HepG2 (cell line): ENCODE measurements around the gene TWNK. TPM values are rescaled to one million over a fixed set of nuclear protein-coding genes. Genes with fewer than 3 reads are reported as not detected.

Experiments
- ATF7-NPFF ChIP-seq: sonication (generic); formaldehyde crosslinking; IDR thresholded peaks from 2 replicates; pipeline ENCODE4 v1.8.1; 2023; ENCODE audit warnings: mild to moderate bottlenecking, low read depth, missing genetic modification reagents, moderate library complexity
- KAT7 ChIP-seq: IDR thresholded peaks from 2 replicates; pipeline ENCODE4 v1.6.1; 2018; ENCODE audit warnings: borderline replicate concordance, missing compliant biosample characterization
- NCOA2 ChIP-seq: sonication (generic); formaldehyde crosslinking; IDR thresholded peaks from 2 replicates; pipeline ENCODE4 v1.8.0; 2022; ENCODE audit warnings: inconsistent platforms
- SYNCRIP ChIP-seq: fragments of 200-400 bp; formaldehyde crosslinking; IDR thresholded peaks from 2 replicates; pipeline ENCODE4 v1.6.1; 2018; ENCODE audit warnings: mild to moderate bottlenecking, low read depth, low read length; ENCODE audit not compliant: insufficient read depth
- TMF1 ChIP-seq: sonication (generic); formaldehyde crosslinking; IDR thresholded peaks from 2 replicates; pipeline ENCODE4 v1.8.1; 2022; ENCODE audit warnings: low read depth, missing genetic modification reagents
- USF2 ChIP-seq, 2 experiments: sonication (generic) in 1 of 2; formaldehyde crosslinking in 1 of 2; IDR thresholded peaks; 2 replicates each; pipeline versions ENCODE4 v1.5.1 to v1.6.1; 2011 to 2020; ENCODE audit warnings: borderline replicate concordance in 1 of 2, low read depth in 1 of 2, low read length in 1 of 2, mild to moderate bottlenecking in 1 of 2, missing genetic modification reagents in 1 of 2, moderate library complexity in 1 of 2
- ZBTB40 ChIP-seq, 2 experiments: fragments of 450-650 bp in 1 of 2; sonication (generic) in 1 of 2; formaldehyde crosslinking in 1 of 2; IDR thresholded peaks; 2 replicates each; pipeline versions ENCODE4 v1.6.1 to v1.8.0; 2016 to 2022; ENCODE audit warnings: antibody characterized with exemption in 1 of 2, mild to moderate bottlenecking in 1 of 2, missing genetic modification reagents in 1 of 2
- ZFX ChIP-seq: sonication (generic); formaldehyde crosslinking; IDR thresholded peaks from 2 replicates; pipeline ENCODE4 v1.4.0; 2020; ENCODE audit warnings: mild to moderate bottlenecking, low read depth, missing genetic modification reagents, moderate library complexity
- ZNF354B ChIP-seq: sonication (generic); formaldehyde crosslinking; IDR thresholded peaks from 2 replicates; pipeline ENCODE4 v1.8.0; 2022; ENCODE audit warnings: mild to moderate bottlenecking, missing genetic modification reagents
- ZNF557 ChIP-seq: sonication (generic); formaldehyde crosslinking; IDR thresholded peaks from 2 replicates; pipeline ENCODE4 v1.4.0; 2020; ENCODE audit warnings: missing genetic modification reagents
- ZNF598 ChIP-seq: sonication (generic); formaldehyde crosslinking; IDR thresholded peaks from 2 replicates; pipeline ENCODE4 v1.5.1; 2020; ENCODE audit warnings: mild to moderate bottlenecking, missing genetic modification reagents, borderline replicate concordance
- ZNF672 ChIP-seq: sonication (generic); formaldehyde crosslinking; IDR thresholded peaks from 2 replicates; pipeline ENCODE4 v1.8.1; 2022; ENCODE audit warnings: missing genetic modification reagents
- ZNF878 ChIP-seq: sonication (generic); formaldehyde crosslinking; IDR thresholded peaks from 2 replicates; pipeline ENCODE4 v1.8.1; 2023; ENCODE audit warnings: mild to moderate bottlenecking, missing genetic modification reagents, moderate library complexity
- polyA plus RNA-seq, 8 experiments: library from polyadenylated mRNA; depleted of rRNA in 3 of 8; stranded (reverse) in 7 of 8; unstranded in 1 of 8; fragments of >200 nt; fragmentation: Illumina TruSeq in 4 of 8; extraction: Trizol in 4 of 8; gene quantifications; 2 replicates each; pipeline versions ENCODE4 v1.2.1 to v1.2.3, GENCODE V29; 2011 to 2016; ENCODE audit warnings: low read depth in 4 of 8, missing spikeins in 1 of 8, mixed read lengths in 1 of 8; ENCODE audit not compliant: insufficient read depth in 1 of 8
- total RNA-seq, 5 experiments: library from RNA; depleted of rRNA; stranded (reverse); fragments of >200 nt; fragmentation: Illumina TruSeq; extraction: Trizol; gene quantifications; 2 replicates each; pipeline ENCODE4 v1.2.3, GENCODE V29; 2016; ENCODE audit warnings: low read depth in 1 of 5
- TF ChIP-seq, protein P1 (sequence below): sonication (generic); formaldehyde crosslinking; conservative IDR thresholded peaks from 2 replicates; pipeline ENCODE4 v1.8.0; 2022; ENCODE audit warnings: missing genetic modification reagents

TWNK gene
- total and polyA plus RNA-seq, 2 of the 13 experiments (the other 11 are each of a cell fraction or from before 2014, with no cell fraction given), result 10.7 to 16.5 TPM

DNA sequence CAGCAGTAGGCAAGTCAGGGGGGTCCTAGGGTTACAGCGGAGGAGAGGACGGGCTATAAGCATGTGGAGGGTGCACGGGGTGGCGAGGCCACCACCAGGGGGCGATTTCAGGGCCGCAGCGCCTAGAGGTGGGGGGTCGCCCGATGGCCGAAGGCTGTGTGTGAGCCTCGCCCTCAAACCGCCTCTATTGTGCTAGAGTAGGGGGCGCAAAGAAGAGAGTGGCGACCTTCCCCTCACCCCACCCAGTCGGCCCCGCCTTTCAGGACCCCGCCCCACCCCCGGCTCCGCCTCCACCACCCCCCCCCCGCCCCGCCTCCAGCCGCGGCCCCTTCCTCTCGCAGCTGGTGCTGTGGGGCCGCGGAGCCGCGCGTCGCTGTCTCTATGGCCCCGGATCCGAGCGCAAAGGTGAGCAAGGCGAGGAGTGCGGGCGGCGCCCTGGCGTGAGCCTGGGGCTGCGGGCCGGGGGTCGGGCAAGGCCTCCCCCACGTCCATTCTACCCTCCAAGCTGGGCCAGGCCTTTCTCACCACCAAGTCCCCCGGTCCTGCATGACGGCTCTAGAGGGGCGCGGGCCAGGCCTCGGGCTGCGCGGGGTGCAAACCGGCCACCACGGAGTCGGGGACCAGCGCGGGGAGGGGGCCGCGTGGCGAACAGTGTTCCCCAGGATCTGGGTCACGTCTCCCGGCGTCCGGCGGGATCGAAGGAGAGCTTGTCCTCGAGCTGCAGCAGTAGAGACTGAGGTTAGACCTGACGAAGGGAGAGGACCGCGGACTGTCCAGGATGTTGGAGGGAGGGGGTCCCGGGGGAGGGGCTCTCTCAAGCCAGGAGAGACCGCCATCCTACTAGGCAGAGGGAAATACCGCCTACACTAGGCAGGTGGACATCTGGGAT lies 17.9 kb upstream of the TWNK start, which contains the start of gene SEMA4G (continued):
- no peak for TF ChIP-seq SYNCRIP
- no peak for TF ChIP-seq ZNF672 (CRISPR knock-in tag)
- TF ChIP-seq ZNF557, result peak; percentile 78; the same call in 1 of the 2 replicates
- TF ChIP-seq, protein P1, sequence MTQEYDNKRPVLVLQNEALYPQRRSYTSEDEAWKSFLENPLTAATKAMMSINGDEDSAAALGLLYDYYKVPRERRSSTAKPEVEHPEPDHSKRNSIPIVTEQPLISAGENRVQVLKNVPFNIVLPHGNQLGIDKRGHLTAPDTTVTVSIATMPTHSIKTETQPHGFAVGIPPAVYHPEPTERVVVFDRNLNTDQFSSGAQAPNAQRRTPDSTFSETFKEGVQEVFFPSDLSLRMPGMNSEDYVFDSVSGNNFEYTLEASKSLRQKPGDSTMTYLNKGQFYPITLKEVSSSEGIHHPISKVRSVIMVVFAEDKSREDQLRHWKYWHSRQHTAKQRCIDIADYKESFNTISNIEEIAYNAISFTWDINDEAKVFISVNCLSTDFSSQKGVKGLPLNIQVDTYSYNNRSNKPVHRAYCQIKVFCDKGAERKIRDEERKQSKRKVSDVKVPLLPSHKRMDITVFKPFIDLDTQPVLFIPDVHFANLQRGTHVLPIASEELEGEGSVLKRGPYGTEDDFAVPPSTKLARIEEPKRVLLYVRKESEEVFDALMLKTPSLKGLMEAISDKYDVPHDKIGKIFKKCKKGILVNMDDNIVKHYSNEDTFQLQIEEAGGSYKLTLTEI (CRISPR knock-in tag), result no peak
- no peak for TF ChIP-seq ZBTB40 (IDR thresholded peaks at IDR 0.05)
- peak; percentile 21 for TF ChIP-seq ZBTB40 (CRISPR knock-in tag; IDR thresholded peaks at IDR 0.05)
- no peak for TF ChIP-seq ZNF354B
- no peak for TF ChIP-seq ZNF598 (CRISPR knock-in tag)
- TF ChIP-seq ZNF878 (CRISPR knock-in tag), result no peak
- TF ChIP-seq TMF1 (CRISPR knock-in tag), result peak; percentile 65; the same call in 1 of the 2 replicates
- TF ChIP-seq ATF7-NPFF (CRISPR knock-in tag), result no peak
- no peak for TF ChIP-seq NCOA2 (CRISPR knock-in tag)
- peak; percentile 78 for TF ChIP-seq ZFX (CRISPR knock-in tag)
- no peak for TF ChIP-seq USF2 (IDR thresholded peaks at IDR 0.05; ENCODE audit: low read depth, low read length)
- no peak; the same call in 1 of the 2 replicates for TF ChIP-seq USF2 (CRISPR knock-in tag; IDR thresholded peaks at IDR 0.05; ENCODE audit: borderline replicate concordance)
- no peak; the same call in 1 of the 2 replicates for TF ChIP-seq KAT7 (CRISPR knock-in tag)
